Measurements from ENCODE around the gene WDR45B. TPM values are rescaled to one million over a fixed set of nuclear protein-coding genes. Genes with fewer than 3 reads are reported as not detected.

WDR45B gene
- total RNA-seq, 1 donor from 2014 or later = 65.3 TPM

DNA sequence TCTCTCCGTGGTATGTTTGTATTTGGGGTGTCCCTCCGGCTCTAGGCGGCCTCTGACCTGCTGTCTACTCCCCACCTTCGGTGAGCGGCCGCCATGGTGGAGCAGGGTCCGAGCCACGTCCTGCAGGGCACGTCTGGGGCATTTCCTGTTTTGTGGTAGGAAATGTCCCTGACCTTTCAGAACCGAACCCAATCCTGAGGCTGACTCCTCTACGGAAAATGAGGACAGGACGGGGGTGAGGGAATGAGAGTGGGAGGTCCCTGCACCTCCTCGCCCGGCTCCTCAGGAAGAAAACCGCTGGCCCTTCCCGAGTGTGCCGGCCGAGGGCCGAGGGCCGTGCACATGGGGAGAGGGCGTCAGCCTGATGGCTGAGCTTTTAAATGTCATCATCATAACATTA is 45.8 kb downstream of the WDR45B start:
- no peak for DNase-seq (ENCODE audit: low spot score)

GRCh38 chr17:82601447-82602000 is 46.7 kb downstream of the WDR45B start:
- no peak for DNase-seq (ENCODE audit: low spot score)

- DNase-seq (ENCODE audit: low spot score) = no peak
Measured at GRCh38 chr17:82600731-82601446, 47.4 kb downstream of the WDR45B start.

GRCh38 chr17:82599674-82600661 is 48.3 kb downstream of the WDR45B start:
- no peak for DNase-seq (ENCODE audit: low spot score)

GRCh38 chr17:82598256-82599119 is 49.8 kb downstream of the WDR45B start:
- no peak for DNase-seq (ENCODE audit: low spot score)

DNA sequence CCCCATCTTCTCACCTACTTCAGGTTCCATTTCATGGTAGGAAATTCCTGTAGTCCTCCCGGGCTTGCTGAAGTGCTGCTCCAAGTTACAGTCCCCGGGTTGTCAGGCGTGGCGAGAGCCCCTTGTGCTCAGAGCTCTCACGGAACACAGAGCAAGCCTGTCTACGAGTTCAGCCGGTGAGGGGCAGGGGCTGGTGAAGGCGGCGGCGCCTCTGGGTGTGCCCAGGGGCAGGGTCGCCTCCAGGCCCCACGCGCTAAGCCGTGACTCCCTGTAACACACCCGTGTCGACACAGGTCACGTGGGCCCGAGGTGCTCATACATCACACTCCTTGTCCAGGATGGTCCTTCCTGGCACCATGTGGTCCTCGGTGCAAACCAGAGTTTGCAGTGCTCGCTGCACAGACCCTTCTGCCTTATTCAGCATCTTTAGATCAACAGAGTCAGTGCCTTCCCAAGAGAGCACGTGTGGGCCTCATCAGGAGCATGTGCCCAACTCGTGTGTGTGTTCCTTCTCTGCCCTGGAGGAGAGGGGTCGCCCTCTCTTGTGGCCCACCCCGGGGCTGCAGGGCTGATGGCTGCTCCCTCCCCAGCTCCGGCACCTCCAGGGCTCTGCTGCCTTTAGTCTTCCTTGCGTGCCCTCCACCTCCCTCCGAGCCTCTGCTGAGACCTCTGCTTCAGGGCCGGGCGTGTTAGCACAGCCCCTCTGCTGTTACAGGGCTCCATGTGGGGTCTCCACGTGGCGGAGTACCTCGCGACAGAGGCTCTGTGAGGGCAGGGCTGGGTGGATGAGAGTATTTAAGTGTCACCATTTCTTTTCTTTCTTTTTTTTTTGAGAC is 51.2 kb downstream of the WDR45B start:
- no peak for DNase-seq (ENCODE audit: low spot score)

- DNase-seq (ENCODE audit: low spot score) = no peak
Measured at GRCh38 chr17:82596296-82596695, 51.9 kb downstream of the WDR45B start.

GRCh38 chr17:82595893-82596292 is 52.4 kb downstream of the WDR45B start:
- DNase-seq (ENCODE audit: low spot score) = no peak

GRCh38 chr17:82594571-82594970 is 53.7 kb downstream of the WDR45B start:
- DNase-seq (ENCODE audit: low spot score) = no peak

- no peak for DNase-seq (ENCODE audit: low spot score)
Measured at GRCh38 chr17:82593590-82594087, 54.6 kb downstream of the WDR45B start.

DNA sequence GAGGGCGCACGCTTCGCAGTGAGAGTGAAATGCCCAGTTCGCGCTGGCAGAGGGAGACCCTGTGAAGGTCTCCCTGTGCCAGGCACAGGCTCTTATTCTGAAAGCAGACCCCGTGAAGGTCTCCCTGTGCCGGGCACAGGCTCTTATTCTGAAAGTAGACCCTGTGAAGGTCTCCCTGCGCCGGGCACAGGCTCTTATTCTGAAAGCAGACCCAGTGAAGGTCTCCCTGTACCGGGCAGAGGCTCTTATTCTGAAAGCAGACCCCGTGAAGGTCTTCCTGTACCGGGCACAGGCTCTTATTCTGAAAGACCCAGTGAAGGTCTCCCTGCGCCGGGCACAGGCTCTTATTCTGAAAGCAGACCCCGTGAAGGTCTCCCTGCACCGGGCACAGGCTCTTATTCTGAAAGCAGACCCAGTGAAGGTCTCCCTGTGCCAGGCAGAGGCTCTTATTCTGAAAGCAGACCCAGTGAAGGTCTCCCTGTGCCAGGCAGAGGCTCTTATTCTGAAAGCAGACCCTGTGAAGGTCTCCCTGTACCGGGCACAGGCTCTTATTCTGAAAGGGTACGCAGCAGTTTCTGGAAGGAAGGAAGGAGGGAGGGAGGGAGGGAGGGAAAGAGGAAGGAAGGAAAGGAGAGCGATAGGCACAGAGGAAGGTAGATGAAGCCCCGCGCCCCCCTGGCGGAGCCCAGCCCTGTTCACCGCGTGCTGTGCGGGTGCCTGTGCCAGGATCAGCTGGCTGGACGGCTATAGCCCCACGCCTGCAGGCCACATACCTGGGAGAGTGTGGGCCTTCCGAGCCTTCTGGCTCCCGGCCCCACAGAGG is 55.3 kb downstream of the WDR45B start:
- no peak for DNase-seq (ENCODE audit: low spot score)

DNA sequence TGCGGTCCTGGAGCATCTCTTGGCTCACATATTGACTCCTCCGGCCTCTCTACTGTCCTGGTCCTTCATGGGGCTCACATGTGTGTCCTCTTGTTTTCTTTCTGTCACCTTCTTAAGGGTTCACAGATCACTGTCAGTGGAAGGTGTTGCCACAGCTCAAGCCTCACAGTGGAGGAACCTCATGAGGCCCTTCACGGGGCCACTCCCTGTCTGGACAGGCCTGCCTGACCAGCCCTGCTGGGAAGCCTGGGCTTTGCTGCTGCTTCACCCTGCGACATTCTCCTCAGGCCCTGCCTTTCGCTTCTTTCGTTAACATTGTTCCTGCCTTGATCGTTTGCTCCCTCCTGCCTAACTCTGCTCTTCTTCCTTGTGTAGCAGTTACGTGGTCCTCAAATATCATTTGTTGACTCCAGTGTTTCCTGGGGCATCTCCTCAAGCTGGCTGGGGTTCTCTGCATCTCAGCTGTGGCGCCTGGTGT is 55.9 kb downstream of the WDR45B start:
- no peak for DNase-seq (ENCODE audit: low spot score)

DNA sequence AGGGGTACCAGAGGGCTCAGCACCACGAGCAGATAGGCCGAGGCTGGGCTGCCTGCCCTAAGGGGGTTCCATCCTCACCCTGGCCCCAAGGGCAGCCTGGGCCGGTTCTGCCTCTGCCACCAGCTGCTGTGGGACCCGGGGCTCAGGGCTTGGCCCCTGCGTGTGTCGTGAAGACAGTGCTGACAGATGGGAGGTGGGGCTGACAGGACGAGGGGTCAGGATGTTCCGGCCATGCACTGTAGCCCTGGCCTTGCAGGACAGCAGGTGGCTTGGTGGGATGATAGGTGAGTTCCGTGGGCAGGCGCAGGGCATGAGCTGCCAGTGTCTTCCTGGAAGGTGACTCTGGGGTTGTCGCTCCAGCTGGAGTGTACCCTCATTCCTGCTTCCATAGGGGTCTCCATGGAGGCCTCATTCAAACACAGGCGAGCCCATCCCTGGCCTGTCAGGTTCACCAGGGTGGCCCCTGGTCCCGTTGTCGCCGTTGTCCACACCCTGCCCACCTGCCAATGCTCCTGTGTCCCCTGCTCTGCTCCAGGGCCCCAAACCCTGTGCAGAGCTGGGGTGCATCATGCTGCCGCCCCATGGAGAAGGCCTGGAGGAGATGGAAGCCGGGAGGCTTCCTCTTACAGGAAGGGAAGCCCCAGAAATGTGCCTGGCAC is 57.2 kb downstream of the WDR45B start:
- DNase-seq (ENCODE audit: low spot score) = no peak

- no peak for DNase-seq (ENCODE audit: low spot score)
Measured at GRCh38 chr17:82590216-82590615, 58.0 kb downstream of the WDR45B start.

DNA sequence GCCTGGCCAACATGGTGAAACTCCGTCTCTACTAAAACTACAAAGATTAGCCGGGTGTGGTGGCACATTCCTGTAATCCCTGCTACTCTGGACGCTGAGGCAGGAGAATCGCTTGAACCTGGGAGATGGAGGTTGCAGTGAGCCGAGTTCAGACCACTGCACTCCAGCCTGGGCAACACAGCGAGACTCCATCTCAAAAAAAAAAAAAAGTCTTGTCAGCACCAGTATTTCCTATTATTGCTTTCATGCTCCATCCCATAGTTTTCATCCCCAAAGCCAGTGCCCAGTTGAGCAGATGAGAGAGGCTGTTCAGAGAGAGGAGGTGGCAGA is 58.4 kb downstream of the WDR45B start:
- no peak for DNase-seq (ENCODE audit: low spot score)

DNA sequence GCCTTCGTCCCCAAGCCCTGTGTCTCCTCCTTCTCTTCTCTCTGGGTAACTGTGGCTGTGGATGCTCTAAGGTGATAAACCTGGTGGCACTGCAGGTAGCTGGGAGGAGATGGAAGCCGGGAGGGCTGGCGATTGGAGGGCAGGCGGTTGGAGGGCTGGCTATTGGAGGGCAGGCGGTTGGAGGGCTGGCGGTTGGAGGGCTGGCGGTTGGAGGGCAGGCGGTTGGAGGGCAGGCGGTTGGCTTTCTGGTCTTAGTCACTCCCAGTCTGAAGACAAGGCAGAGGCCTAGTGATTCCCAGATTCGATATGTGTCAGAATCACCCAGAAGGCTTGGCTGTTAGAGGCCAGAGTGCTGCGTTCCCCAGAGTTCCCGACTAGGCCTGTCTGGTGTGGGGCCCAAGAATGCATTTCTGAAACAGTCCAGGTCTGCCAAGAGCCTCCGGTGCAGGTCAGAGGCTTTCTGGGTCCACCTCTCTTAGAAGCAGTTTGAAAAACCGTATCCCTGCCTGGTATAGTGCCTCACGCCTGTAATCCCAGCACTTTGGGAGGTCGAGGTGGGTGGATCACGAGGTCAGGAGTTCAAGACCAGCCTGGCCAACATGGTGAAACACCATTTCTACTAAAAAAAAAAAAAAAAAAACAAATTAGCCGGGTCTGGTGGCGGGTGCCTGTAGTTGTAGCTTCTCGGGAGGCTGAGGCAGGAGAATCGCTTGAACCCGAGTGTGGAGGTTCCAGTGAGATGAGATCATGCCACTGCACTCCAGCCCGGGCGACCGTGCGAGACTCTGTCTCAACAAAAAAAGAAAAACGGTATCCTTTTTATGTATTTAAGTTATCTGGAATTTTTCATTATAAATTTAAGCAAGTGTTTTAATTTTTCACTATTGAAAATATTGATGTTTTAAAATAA is 59.7 kb downstream of the WDR45B start:
- DNase-seq (ENCODE audit: low spot score) = no peak
